ENCODE data around the gene CLNK.
"Not testable (repeated sequence)": the region's sequence is repeated elsewhere in the genome, so short reads cannot be mapped to it uniquely, and the experiment has no call there.

Gene CLNK

DNA sequence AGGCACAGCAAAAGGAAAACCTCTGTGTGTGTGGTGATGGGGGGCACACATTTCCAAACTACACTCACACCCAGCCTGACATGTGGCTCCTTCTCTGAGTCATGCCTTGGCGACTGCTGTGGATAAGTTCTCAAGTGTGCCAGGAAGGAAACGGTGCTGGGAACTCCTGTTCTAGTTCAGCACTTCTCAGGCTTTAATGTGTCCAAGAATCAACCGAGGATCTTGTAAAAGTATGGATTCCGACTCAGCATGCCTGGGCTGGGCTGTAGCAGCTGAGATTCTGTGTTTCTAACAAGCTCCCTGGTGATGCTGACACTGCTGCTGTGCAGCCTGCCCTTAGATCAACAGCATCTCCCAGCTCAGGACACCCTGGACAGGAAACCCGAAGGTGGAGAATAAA, 20.2 kb downstream of the CLNK start:
- no peak for DNase-seq

DNA sequence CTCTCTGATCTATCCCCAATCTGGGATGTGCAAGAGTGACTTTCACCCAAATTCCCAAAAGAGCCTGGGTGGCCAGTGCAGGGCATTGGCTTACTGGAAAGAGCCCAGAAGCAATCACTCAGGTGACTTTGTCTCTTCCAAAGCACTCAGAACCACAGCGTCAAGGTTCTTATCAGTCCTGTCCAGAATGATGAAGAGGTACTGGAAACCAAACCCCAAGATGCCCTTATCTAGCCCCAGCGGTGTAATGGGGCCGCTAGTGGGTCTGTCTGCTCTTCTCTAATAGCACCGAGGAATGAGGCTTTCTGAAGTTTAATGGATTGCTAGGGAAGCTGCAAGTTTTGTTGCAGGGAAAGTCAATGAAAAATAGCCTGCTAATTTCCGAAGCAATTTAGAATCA, 21.6 kb downstream of the CLNK start:
- no peak for DNase-seq

DNA sequence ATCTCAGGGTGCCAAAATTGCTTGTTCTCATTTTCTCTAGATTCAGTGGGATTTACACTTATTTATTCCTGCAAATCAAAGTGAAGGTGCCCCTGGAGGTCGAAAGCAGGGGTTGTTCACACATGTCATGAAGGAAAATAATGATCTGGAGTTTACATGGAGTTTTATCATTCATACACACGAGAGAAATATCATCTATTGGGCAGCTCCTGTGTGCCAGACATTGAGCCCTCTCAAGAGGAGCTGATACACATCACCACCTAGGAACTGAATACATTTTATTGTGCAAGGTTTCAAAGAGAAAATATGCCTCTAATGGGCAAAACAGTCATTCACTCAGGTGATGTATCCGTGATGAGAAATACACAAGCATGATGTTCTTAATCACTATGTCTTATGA, 23.5 kb downstream of the CLNK start:
- DNase-seq = no peak

GRCh38 chr4:10659251-10659650, 25.3 kb downstream of the CLNK start:
- DNase-seq = no peak

DNA sequence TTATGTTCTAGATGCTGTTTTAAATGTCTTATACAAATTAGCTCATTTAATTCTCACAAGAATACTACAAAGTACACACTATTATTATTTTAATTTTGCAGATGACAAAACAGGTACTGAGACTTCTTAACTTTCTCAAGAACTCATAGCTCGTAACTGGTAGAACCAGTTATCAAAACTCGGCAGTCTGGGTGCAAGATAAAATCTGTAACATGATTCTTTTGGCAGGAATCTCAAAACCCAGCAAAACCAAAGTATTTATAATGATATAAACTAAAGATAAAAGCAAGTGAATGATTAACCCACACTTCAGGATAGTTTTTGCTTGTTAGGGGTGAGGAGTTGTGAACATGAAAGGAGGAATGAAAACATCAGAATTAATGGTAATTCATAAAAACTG, 27.6 kb downstream of the CLNK start:
- DNase-seq = no peak

- no peak for DNase-seq
Observed at GRCh38 chr4:10656420-10656819, 28.1 kb downstream of the CLNK start.

GRCh38 chr4:10655968-10656367, 28.6 kb downstream of the CLNK start:
- no peak for DNase-seq

DNA sequence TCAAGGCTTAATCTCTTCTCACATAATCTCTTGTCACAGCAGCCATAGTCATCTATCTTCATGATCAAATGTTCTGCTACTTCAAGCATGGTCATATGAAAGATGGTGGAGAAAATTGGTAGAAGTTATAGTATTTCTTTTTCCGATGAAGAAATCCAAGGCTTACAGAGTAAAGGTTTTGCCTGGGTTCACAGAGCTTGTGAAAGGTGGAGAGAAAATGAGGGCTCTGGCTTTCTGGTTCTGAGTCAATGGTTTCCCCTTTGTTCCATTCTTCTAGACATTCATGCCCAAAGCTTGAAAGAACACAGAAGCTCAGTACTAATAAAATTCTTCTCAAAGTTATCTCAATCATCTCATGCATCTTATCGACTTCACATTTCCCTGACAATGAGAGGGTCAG, 36.1 kb downstream of the CLNK start:
- no peak for DNase-seq

- DNase-seq = no peak
Observed at GRCh38 chr4:10647846-10648245, 36.7 kb downstream of the CLNK start.

DNA sequence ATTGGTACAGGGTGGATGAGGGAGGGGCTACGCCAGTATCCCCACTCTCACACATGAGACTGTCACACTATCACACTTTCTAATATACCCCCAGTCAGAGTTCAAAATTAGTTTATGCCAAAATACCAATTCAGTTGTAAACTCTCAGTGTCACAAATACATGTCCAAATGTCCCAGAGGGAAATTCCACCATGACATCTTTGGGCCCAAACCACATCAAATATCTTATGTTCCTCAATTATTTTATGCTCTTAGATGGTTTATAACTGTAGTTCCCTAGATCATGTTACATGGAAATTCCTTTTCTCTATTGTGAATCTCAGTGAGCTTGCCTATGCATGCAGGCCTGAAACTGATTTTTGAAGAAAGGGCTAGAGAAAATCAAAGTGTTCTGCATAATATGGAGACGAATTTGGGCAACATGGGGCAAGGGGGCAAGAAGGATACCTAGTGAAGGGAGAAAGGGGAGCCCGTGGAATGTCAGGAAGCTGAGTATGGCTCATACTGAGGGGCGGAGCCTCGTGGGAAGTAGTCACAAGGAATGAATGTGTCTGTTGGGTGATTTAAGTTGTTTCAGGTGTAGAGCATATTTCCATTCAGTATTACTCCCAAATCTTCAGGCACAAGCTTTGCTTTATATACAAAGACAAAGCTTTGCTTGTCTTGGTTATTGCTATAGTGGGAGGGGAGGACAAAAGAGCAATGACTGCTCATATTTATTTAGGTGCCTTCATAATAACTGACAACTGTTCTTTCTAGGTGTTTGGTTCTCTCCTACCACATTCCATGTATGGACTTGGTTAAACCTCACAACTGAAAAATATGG, 40.8 kb downstream of the CLNK start:
- DNase-seq = no peak

DNA sequence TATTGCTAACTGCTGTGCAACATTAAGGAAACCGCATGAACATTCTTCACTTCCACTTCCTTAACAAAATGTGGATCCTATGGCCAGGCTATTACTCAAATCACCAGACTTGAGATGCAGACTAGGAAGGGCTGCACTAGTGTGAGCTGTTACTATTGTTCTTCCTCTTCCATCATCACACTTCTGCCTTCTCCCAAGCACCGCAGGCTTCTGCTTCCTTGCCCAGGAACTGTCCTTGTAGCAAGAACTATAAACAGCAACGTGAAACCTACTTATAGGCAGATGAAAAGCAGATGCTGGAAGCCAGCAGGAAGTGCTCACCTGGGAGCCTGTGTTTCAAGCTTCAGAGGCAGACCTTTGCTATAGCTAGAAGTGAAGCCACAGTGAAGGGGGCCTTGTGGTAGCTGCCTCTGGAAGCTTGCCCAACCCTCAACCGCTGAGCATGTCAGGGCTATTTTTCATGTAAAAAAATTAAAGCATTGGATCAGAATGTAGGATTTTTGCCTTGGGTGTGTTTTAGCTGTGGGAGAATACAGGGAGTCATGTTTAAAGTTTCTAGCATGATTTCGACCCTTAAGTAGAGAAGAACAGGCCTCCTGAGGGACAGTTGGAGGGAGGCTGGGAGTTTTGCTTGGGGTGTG, 43.9 kb downstream of the CLNK start:
- peak in 7 of 56 donors; percentile 1 to 14 (median 2) for DNase-seq

GRCh38 chr4:10639664-10640063, 44.9 kb downstream of the CLNK start:
- no peak for DNase-seq

DNA sequence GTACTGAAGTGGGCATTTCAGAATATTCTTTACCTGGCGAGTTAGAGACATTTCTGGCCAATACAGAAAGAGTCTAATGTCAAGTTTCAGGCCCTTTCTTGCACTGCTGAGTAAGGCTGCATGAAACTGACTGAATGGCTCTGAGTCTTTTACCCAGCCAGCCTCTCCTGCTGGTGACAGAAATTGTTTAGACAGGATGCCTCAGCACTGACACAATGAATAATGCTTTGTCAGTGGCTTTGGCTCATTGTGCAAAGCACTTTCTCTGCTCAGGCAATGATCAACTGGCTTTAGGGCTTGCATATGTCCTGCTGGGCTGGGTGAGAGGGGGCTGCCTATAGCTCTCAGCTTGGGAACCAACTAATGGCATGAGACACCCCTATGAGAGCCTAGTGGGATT, 45.5 kb downstream of the CLNK start:
- peak in 1 of 56 donors; percentile 0 for DNase-seq

DNA sequence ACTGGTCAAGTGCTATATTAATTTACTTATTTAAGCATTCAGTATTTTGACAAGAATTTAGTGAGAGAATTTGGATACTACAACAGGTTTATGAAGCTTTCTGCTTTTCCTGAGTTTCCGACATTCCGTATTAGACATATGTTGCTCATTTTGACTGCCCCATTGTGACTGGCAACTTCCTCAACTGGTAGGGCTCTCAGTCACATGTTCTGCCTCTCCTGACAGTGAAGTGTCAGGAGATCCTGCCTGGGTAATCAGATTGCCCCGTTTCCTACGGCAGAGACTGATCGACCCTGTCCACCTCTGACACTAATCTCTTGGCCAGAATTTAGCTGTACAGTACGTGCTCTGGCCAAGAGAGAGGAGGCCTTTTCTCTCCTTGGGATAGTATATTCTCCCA, 49.5 kb downstream of the CLNK start:
- peak in 4 of 56 donors; percentile 0 to 3 (median 1) for DNase-seq

DNA sequence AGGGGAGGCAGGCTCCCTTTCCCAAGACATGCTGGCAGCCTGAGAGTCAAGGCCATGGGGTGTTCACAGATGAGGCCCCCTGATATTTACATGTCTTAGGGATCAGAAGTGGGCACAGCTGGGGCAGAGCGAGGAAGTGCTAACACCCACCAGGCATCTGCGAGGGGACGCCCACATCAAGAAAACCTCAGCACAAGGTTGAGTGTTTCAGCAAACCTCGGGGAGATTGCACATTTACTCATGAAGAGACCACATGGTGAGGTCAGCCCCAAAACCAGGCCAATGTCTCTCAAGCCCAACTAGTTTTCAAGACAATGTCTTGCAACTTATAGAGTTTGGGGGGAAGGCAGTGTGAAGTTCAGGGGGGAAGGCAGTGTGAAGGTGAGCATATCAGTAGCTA, 55.2 kb downstream of the CLNK start:
- DNase-seq = no peak

DNA sequence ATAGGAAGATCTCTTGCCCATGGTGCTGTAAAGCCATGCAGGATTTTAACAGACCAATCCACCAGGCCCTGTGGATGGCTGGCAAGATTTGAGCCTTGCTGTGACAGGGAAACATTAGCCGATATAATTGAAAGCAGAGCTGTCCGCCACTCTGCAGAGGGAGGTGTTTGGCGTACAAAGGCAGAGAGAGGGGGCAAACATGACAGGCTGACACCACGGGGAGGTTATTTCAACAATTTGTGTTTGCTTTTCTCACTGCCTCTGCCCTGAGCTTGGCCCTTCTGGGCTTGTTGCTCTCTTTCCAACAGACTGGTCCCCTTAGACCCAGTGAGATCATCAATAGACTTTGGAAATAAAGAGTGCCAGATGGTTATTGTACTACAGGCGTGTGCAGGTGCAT, 59.4 kb downstream of the CLNK start:
- no peak for DNase-seq

DNA sequence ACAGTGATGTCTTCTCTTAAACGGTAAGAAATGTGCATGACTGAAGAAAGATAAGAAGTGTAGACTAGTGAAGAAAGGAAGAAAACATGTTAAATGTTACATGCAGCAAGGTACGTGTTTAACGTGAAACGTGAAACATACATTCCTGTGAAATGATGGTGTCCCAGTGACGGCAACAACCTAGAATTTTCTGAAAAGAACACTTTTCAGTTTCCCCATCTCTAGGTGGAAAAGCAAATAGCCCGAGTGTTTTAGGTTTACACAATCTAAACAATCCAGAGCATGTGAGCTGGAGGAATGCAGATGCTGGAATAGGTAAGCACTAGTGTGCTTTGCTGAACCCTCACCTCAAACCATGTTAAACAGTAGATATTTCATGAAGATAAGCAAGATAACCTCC, 60.7 kb downstream of the CLNK start:
- no peak for DNase-seq

GRCh38 chr4:10623241-10623640, 61.3 kb downstream of the CLNK start:
- no peak for DNase-seq

DNA sequence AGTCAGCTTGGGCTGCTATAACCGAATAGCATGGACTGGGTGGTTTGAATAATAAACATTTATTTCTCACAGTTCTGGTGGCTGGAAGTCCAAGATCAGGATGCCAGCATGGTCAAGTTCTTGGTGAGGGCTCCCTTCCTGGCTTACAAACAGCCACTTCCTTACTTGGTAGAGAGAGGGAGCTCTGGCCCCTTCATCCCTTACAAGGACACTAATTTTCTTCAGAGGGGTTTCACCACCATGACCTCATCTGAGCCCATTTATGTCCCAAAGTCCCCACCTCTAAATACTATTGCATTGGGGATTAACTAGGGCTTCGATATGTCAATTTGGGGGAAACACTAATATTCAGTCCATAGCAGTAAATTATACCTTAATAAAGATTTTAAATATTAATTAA, 61.8 kb downstream of the CLNK start:
- no peak for DNase-seq

DNA sequence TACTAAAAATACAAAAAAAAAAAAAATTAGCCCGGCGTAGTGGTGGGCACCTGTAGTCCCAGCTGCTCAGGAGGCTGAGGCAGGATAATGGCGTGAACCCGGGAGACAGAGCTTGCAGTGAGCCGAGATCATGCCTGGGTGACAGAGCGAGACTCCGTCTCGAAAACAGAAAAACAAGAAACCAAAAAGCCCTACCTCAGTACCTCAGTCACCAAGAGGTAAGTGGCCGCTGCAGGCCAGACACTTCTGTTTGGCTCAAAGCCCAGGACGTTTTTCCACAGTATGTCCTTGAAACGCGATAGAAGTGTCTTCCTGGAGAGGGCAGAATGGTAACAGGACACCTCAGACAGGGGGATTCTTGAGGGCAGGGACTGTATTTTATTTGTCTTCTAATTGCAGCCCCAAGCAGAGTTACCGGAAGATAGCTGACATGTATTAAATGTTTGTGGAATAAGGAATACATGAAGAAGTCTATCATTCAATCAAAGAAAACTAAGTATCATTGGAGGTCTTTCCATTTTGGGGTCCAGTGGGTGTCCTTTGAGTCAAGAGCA, 63.6 kb downstream of the CLNK start:
- no peak for DNase-seq

DNA sequence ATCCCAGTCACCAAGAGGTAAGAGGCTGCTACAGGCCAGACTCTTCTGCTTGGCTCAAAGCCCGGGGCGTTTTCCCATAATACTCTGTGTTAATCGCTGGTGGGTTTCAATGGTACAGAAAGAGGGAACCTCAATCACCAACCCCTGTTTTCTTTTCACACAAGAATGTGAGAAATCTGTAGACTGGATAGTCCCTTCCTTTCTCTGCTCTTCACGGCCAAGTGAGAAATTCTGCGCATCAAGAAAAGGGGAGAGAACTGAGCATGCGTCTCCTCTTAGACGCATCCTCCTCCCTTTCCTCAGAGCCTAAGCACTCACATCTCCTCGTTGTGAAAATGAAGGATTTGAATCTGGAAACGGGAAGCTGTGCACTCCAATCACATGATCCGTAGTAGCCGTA, 64.7 kb downstream of the CLNK start:
- no peak for DNase-seq

- no peak for DNase-seq
Observed at GRCh38 chr4:10619220-10619619, 65.3 kb downstream of the CLNK start.

- not testable (repeated sequence) for DNase-seq
Observed at GRCh38 chr4:10614926-10615325, 69.6 kb downstream of the CLNK start.
